WTC11 (cell line): Measurements from ENCODE around the gene CNTFR. TPM values are rescaled to one million over a fixed set of nuclear protein-coding genes. Genes with fewer than 3 reads are reported as not detected.

Experiments used
- ATAC-seq: fragments of 200-7000 bp; cut with Tn5 transposase; 2 replicates; pipeline ENCODE4 v1.10.0; 2021; ENCODE audit warnings: mild to moderate bottlenecking, moderate library complexity
- CTCF ChIA-PET: fragments of 300-600 bp; sonication (Branson Sonifier 250); formaldehyde crosslinking; loops from one replicate; lab custom pipeline; 2021; ENCODE audit warnings: antibody characterized with exemption; lab: Charles Lee
- POLR2A ChIA-PET: fragments of 350-600 bp; sonication (Branson Sonifier 250); formaldehyde crosslinking; loops from one replicate; lab custom pipeline; 2021; ENCODE audit warnings: antibody characterized with exemption; lab: Charles Lee
- DNase-seq: peaks from one replicate; pipeline ENCODE4 v3.0.0; 2021; ENCODE audit warnings: low spot score
- H3K27ac Mint-ChIP-seq: 2 replicates; pipeline ENCODE4 v1.8.0; 2021; ENCODE audit warnings: mixed read lengths
- H3K27me3 Mint-ChIP-seq: 2 replicates; pipeline ENCODE4 v1.8.0; 2021; ENCODE audit warnings: low read depth, mild to moderate bottlenecking, moderate library complexity, mixed read lengths
- H3K36me3 Mint-ChIP-seq: 2 replicates; pipeline ENCODE4 v1.8.0; 2021; ENCODE audit warnings: mixed read lengths
- H3K4me1 Mint-ChIP-seq: 2 replicates; pipeline ENCODE4 v1.8.0; 2022; ENCODE audit warnings: mixed read lengths
- H3K4me3 Mint-ChIP-seq: 2 replicates; pipeline ENCODE4 v1.8.0; 2021; ENCODE audit warnings: mild to moderate bottlenecking, moderate library complexity, mixed read lengths
- H3K9me3 Mint-ChIP-seq: 2 replicates; pipeline ENCODE4 v1.8.0; 2021; ENCODE audit warnings: mixed read lengths
- CREB1 ChIP-seq: sonication (generic); formaldehyde crosslinking; IDR thresholded peaks from 2 replicates; pipeline ENCODE4 v1.8.0; 2023; ENCODE audit warnings: mild to moderate bottlenecking, missing genetic modification reagents
- CREM ChIP-seq: sonication (generic); formaldehyde crosslinking; IDR thresholded peaks from 2 replicates; pipeline ENCODE4 v1.8.1; 2022; ENCODE audit warnings: mild to moderate bottlenecking, missing genetic modification reagents, moderate library complexity
- NFYB ChIP-seq: sonication (generic); formaldehyde crosslinking; conservative IDR thresholded peaks from 2 replicates; pipeline ENCODE4 v1.8.0; 2022; ENCODE audit warnings: low read depth, missing genetic modification reagents
- TP53 ChIP-seq: sonication (generic); formaldehyde crosslinking; IDR thresholded peaks from 2 replicates; pipeline ENCODE4 v1.8.1; 2023; ENCODE audit warnings: mild to moderate bottlenecking, missing genetic modification reagents
- ZBTB21 ChIP-seq: sonication (generic); formaldehyde crosslinking; IDR thresholded peaks from 2 replicates; pipeline ENCODE4 v1.8.1; 2023; ENCODE audit warnings: mild to moderate bottlenecking, missing genetic modification reagents, borderline replicate concordance
- total RNA-seq: library from RNA; stranded (reverse); gene quantifications from 3 replicates; pipeline ENCODE4 v1.2.3, GENCODE V29; 2021
- TF ChIP-seq, protein P1 (sequence below): sonication (generic); formaldehyde crosslinking; IDR thresholded peaks from 2 replicates; pipeline ENCODE4 v1.8.1; 2022; ENCODE audit warnings: low read depth, missing genetic modification reagents, borderline replicate concordance
- TF ChIP-seq, protein P2 (sequence below): sonication (generic); formaldehyde crosslinking; IDR thresholded peaks from 2 replicates; pipeline ENCODE4 v1.8.0; 2022; ENCODE audit warnings: mild to moderate bottlenecking, missing genetic modification reagents
- TF ChIP-seq, protein P3 (sequence below): sonication (generic); formaldehyde crosslinking; IDR thresholded peaks from 2 replicates; pipeline ENCODE4 v1.8.0; 2023; ENCODE audit warnings: missing genetic modification reagents, mild to moderate bottlenecking, borderline replicate concordance
- TF ChIP-seq, protein P4 (sequence below): sonication (generic); formaldehyde crosslinking; IDR thresholded peaks from 2 replicates; pipeline ENCODE4 v1.8.0; 2022; ENCODE audit warnings: mild to moderate bottlenecking, missing genetic modification reagents
- TF ChIP-seq, protein P5 (sequence below): sonication (generic); formaldehyde crosslinking; IDR thresholded peaks from 2 replicates; pipeline ENCODE4 v1.8.0; 2022; ENCODE audit warnings: missing genetic modification reagents

The CNTFR gene
- total RNA-seq, 1 experiment from 2014 or later: 18.0 TPM

DNA sequence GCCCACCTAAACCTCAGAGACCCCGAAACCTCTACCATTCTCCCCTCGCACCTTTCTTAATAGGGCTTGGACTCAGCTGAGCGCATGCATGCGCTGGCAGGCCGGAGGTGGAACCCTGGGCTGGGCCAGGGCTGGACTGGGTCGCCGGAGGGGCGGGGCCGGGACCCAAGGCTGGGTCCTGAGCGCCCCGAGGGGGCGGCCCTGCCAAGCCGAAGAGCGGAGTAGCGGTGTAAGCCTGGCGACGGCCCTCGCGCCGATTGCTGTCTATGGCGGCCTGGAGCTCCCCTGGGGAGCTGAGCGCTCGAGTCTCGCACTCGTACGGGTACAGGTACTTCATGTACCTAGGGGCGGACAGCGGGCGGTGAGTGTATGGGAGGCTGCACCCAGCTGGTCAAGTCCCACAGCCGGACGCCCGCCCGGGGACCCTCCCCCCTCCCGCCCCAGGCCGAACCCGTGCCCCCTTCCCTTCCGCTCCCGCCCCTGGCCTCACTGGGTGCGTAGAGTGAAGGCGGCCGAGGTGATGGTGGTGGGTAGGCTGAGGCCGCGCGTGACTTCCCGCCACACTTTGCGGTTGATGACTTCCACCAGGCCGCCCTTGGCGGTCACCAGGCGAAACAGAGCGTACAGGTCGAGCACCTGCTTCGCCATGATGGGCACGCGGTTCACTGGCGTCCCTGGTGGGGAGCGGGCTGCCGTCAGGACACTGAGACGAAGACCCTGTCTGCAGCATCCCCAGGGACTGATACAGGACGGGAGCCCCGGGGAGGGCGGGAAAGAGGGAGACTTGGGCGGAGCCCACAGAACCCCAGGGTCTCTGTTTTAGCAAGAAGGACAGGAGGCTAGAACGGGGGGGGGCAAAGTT, 34.1 kb upstream of the CNTFR start (continued):
- TF ChIP-seq, protein P1, sequence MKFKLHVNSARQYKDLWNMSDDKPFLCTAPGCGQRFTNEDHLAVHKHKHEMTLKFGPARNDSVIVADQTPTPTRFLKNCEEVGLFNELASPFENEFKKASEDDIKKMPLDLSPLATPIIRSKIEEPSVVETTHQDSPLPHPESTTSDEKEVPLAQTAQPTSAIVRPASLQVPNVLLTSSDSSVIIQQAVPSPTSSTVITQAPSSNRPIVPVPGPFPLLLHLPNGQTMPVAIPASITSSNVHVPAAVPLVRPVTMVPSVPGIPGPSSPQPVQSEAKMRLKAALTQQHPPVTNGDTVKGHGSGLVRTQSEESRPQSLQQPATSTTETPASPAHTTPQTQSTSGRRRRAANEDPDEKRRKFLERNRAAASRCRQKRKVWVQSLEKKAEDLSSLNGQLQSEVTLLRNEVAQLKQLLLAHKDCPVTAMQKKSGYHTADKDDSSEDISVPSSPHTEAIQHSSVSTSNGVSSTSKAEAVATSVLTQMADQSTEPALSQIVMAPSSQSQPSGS: no peak
- no peak for TF ChIP-seq CREB1 (CRISPR knock-in tag)
- TF ChIP-seq, protein P2, sequence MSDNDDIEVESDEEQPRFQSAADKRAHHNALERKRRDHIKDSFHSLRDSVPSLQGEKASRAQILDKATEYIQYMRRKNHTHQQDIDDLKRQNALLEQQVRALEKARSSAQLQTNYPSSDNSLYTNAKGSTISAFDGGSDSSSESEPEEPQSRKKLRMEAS (CRISPR knock-in tag): no peak

DNA sequence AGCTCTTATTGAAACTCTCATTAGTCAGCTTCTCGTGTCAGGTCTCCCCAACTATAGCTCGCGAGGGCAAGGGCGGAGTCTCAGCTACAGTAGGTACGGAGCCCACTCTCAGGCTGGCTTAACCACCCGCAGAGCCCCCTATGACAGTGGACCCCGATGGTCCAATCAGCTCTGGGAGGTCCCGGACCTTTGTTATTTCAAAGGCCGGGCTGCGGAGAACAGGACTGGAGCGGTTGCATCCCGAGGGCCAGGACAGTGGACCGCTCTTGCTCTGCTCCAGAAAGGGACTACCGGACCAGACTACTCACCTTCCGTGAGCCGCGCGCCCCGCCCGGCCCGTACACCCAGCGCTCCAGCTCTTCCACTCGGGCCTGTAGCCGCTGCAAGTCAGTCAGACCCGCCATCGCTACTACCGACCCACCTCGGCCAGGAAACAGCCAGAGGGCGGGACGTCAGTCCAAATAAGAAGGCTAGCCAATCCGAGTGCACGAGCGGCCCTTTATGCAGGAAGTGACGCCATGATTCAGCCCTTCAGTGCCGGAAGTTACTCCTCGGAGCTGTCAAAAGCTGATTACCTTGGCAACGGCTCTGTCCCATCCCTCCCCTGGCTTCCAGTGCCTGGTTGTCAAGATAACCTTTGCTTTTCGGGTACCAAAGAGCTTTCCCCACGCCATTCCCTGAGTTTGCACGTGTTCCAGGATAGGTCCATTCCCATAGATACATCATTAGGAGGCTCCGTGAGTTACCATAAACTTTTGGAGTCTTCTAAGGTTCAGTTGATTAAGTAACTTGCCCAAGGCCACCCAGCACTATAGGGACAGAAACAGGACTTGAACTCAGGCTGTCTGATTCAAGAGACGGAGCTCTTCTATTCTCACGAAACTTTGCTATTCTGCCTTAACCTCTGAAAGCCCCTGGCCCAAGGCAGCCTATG, 30.8 kb upstream of the CNTFR start, which contains the start of gene DCTN3:
TSS of gene DCTN3 (minus strand) at position 435 of the 934 bp plus-strand sequence. CDS start at position 404, 31 bp downstream.
- no peak for TF ChIP-seq TP53 (CRISPR knock-in tag)
- TF ChIP-seq CREM (CRISPR knock-in tag): peak; percentile 85
- no peak for TF ChIP-seq ZBTB21
- TF ChIP-seq, protein P3, sequence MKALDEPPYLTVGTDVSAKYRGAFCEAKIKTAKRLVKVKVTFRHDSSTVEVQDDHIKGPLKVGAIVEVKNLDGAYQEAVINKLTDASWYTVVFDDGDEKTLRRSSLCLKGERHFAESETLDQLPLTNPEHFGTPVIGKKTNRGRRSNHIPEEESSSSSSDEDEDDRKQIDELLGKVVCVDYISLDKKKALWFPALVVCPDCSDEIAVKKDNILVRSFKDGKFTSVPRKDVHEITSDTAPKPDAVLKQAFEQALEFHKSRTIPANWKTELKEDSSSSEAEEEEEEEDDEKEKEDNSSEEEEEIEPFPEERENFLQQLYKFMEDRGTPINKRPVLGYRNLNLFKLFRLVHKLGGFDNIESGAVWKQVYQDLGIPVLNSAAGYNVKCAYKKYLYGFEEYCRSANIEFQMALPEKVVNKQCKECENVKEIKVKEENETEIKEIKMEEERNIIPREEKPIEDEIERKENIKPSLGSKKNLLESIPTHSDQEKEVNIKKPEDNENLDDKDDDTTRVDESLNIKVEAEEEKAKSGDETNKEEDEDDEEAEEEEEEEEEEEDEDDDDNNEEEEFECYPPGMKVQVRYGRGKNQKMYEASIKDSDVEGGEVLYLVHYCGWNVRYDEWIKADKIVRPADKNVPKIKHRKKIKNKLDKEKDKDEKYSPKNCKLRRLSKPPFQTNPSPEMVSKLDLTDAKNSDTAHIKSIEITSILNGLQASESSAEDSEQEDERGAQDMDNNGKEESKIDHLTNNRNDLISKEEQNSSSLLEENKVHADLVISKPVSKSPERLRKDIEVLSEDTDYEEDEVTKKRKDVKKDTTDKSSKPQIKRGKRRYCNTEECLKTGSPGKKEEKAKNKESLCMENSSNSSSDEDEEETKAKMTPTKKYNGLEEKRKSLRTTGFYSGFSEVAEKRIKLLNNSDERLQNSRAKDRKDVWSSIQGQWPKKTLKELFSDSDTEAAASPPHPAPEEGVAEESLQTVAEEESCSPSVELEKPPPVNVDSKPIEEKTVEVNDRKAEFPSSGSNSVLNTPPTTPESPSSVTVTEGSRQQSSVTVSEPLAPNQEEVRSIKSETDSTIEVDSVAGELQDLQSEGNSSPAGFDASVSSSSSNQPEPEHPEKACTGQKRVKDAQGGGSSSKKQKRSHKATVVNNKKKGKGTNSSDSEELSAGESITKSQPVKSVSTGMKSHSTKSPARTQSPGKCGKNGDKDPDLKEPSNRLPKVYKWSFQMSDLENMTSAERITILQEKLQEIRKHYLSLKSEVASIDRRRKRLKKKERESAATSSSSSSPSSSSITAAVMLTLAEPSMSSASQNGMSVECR (CRISPR knock-in tag): peak; percentile 76; the same call in 1 of the 2 replicates
- TF ChIP-seq, protein P4, sequence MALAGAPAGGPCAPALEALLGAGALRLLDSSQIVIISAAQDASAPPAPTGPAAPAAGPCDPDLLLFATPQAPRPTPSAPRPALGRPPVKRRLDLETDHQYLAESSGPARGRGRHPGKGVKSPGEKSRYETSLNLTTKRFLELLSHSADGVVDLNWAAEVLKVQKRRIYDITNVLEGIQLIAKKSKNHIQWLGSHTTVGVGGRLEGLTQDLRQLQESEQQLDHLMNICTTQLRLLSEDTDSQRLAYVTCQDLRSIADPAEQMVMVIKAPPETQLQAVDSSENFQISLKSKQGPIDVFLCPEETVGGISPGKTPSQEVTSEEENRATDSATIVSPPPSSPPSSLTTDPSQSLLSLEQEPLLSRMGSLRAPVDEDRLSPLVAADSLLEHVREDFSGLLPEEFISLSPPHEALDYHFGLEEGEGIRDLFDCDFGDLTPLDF (CRISPR knock-in tag): no peak
- TF ChIP-seq, protein P5, sequence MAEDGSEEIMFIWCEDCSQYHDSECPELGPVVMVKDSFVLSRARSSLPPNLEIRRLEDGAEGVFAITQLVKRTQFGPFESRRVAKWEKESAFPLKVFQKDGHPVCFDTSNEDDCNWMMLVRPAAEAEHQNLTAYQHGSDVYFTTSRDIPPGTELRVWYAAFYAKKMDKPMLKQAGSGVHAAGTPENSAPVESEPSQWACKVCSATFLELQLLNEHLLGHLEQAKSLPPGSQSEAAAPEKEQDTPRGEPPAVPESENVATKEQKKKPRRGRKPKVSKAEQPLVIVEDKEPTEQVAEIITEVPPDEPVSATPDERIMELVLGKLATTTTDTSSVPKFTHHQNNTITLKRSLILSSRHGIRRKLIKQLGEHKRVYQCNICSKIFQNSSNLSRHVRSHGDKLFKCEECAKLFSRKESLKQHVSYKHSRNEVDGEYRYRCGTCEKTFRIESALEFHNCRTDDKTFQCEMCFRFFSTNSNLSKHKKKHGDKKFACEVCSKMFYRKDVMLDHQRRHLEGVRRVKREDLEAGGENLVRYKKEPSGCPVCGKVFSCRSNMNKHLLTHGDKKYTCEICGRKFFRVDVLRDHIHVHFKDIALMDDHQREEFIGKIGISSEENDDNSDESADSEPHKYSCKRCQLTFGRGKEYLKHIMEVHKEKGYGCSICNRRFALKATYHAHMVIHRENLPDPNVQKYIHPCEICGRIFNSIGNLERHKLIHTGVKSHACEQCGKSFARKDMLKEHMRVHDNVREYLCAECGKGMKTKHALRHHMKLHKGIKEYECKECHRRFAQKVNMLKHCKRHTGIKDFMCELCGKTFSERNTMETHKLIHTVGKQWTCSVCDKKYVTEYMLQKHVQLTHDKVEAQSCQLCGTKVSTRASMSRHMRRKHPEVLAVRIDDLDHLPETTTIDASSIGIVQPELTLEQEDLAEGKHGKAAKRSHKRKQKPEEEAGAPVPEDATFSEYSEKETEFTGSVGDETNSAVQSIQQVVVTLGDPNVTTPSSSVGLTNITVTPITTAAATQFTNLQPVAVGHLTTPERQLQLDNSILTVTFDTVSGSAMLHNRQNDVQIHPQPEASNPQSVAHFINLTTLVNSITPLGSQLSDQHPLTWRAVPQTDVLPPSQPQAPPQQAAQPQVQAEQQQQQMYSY (CRISPR knock-in tag): 0 out of 2 replicates have a peak, but pooled peaks have one; percentile 30
- peak; percentile 56 for TF ChIP-seq NFYB
- CTCF ChIA-PET: interaction anchor here (0.7 to 2.2 kb wide), 13 partner anchors 8 to 217 kb away, joined by 3 to 16 read pairs (median 4); partner anchors contain the start of genes ARID3C, GALT, RPP25L and SIGMAR1
- POLR2A ChIA-PET: interaction anchor here (1.0 to 1.5 kb wide), 2 partner anchors 17 to 162 kb away, joined by 3 to 7 read pairs; partner anchors contain the start of genes DNAI1, FAM219A and SIGMAR1
- Mint-ChIP-seq H3K27ac (no peak within 1 kb of the TSS), H3K4me3 (peak within 1 kb of the TSS; percentile 86), H3K9me3 (peaks cover 4% of the 10 kb centered on the region), H3K4me1 (peaks cover 10% of the 10 kb centered on the region), H3K36me3 (no peaks in the 10 kb centered on the region), H3K27me3 (peaks cover 55% of the 10 kb centered on the region)
- DNase-seq (peak; percentile 88), ATAC-seq (peak; percentile 92)
